ENCODE measurements around the gene BMPR1B.

GRCh38 chr4:94791701-94792100 lies 33.9 kb downstream of the BMPR1B start:
- TF ChIP-seq CTCF (IDR thresholded peaks at IDR 0.05), result no peak
- TF ChIP-seq POLR2A (IDR thresholded peaks at IDR 0.05), result no peak

Measured in ovary (tissue), 3 donors.